Measurements from ENCODE around the gene ZNF789. TPM values are rescaled to one million over a fixed set of nuclear protein-coding genes. Genes with fewer than 3 reads are reported as not detected.

Gene ZNF789
- total and polyA plus RNA-seq, 2 experiments from 2014 or later: 9.0 to 13.8 TPM

GRCh38 chr7:99433158-99433557, 39.5 kb upstream of the ZNF789 start (continued):
- TF ChIP-seq REST (IDR thresholded peaks at IDR 0.05; ENCODE audit: unreplicated experiment): no peak

GRCh38 chr7:99437946-99438572, 34.6 kb upstream of the ZNF789 start:
- peak overlapping the region; percentile 99 for H3K27ac Mint-ChIP-seq
- no peaks in the 10 kb centered on the region; the same call in 2 of the 3 replicates for H3K9me3 Mint-ChIP-seq
- H3K36me3 Mint-ChIP-seq (ENCODE audit: low read depth): peaks cover 48% of the 10 kb centered on the region
- H3K4me2 ChIP-seq: peak overlapping the region; percentile 99
- H3K4me1 ChIP-seq (ENCODE audit: insufficient read depth): peaks cover 19% of the 10 kb centered on the region
- peaks cover 64% of the 10 kb centered on the region for H3K79me2 ChIP-seq (replicated peaks; ENCODE audit: insufficient read depth)
- ATAC-seq (no peak; the same call in 1 of the 3 replicates), DNase-seq (ENCODE audit: low spot score) (no peak)
- peak overlapping the region; percentile 95 for H2AFZ ChIP-seq
- peaks cover 18% of the 10 kb centered on the region; the same call in 1 of the 2 replicates for H3F3A ChIP-seq (replicated peaks; ENCODE audit: low read depth)
- peak overlapping the region; percentile 97 for H3K4me3 ChIP-seq
- H3K4me1 Mint-ChIP-seq: peaks cover 19% of the 10 kb centered on the region
- H3K4me3 Mint-ChIP-seq: peak overlapping the region; percentile 98
- peaks cover 9% of the 10 kb centered on the region for H3K27me3 Mint-ChIP-seq (ENCODE audit: insufficient read depth, low read depth, poor library complexity)
- no peaks in the 10 kb centered on the region for H3K9me2 ChIP-seq (ENCODE audit: insufficient read depth)
- H4K20me1 ChIP-seq (replicated peaks; ENCODE audit: insufficient read depth): peaks cover 29% of the 10 kb centered on the region
- no peaks in the 10 kb centered on the region for H3K27me3 ChIP-seq (ENCODE audit: insufficient read depth)
- H3K36me3 ChIP-seq (ENCODE audit: insufficient read depth): peaks cover 23% of the 10 kb centered on the region
- peak overlapping the region; percentile 97; the same call in 1 of the 2 replicates for H3K27ac ChIP-seq (ENCODE audit: low read depth)
- TF ChIP-seq CTCF (conservative IDR thresholded peaks at IDR 0.05; ENCODE audit: low read depth in 2 of 2) (no peak), ZNF114 (CRISPR knock-in tag; IDR thresholded peaks at IDR 0.05) (no peak), CREB1 (CRISPR knock-in tag; IDR thresholded peaks at IDR 0.05; ENCODE audit: low read depth) (no peak), EZH2 (IDR thresholded peaks at IDR 0.05; ENCODE audit: low read depth, unreplicated experiment) (no peak), ZNF331 (CRISPR knock-in tag; IDR thresholded peaks at IDR 0.05; ENCODE audit: low read depth) (no peak), STAT1 (IDR thresholded peaks at IDR 0.05; ENCODE audit: unreplicated experiment) (no peak), REST (IDR thresholded peaks at IDR 0.05; ENCODE audit: unreplicated experiment) (no peak), EZH2phosphoT487 (IDR thresholded peaks at IDR 0.05; ENCODE audit: unreplicated experiment) (no peak), ETS1 (IDR thresholded peaks at IDR 0.05) (no peak)

Measured in GM23338 (cell line).